Measurements from ENCODE around the gene PAX5. TPM values are rescaled to one million over a fixed set of nuclear protein-coding genes. Genes with fewer than 3 reads are reported as not detected.

The PAX5 gene
- total RNA-seq, 2 donors from 2014 or later = 0.52 TPM; not detected in 1

DNA sequence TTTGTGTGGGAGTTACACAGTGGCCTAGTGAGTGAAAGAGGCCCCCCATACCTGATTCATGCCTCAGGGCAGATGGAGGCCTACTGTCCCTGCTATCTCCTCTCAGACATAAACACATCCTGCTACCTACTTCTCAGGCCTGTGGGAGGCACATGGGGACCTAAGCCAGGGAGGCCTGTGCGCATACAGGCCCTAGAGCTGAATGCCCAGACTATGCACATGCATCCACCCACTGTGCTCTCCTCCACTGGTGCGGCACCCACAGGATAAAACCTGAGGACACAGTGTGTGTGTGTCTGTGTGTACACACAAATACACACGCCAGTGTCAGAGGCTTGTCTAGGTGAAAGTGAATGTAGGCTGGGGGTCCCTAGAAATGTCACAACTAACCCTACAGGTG lies 1.4 kb downstream of the PAX5 start:
- Histone ChIP-seq H3K36me3 (replicated peaks in 1 of 2; ENCODE audit: insufficient read depth in 1 of 2, low read depth in 2 of 2) (no peaks in the 10 kb centered on the region), H3K4me3 (no peak overlapping the region), H3K27ac (no peak overlapping the region), H3K9me3 (peaks cover 0 to 3% (median 0%) of the 10 kb centered on the region in 3 donors), H3K27me3 (peaks cover 0 to 55% of the 10 kb centered on the region in 2 donors), H3K4me1 (peaks cover 50% of the 10 kb centered on the region)
- DNase-seq = no peak
- TF ChIP-seq POLR2A (IDR thresholded peaks at IDR 0.05) = no peak
- TF ChIP-seq, protein P1, sequence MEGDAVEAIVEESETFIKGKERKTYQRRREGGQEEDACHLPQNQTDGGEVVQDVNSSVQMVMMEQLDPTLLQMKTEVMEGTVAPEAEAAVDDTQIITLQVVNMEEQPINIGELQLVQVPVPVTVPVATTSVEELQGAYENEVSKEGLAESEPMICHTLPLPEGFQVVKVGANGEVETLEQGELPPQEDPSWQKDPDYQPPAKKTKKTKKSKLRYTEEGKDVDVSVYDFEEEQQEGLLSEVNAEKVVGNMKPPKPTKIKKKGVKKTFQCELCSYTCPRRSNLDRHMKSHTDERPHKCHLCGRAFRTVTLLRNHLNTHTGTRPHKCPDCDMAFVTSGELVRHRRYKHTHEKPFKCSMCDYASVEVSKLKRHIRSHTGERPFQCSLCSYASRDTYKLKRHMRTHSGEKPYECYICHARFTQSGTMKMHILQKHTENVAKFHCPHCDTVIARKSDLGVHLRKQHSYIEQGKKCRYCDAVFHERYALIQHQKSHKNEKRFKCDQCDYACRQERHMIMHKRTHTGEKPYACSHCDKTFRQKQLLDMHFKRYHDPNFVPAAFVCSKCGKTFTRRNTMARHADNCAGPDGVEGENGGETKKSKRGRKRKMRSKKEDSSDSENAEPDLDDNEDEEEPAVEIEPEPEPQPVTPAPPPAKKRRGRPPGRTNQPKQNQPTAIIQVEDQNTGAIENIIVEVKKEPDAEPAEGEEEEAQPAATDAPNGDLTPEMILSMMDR (IDR thresholded peaks at IDR 0.05) = no peak
- 51 to 78% methylated on average over 2 to 3 of the region's 3 CpGs for WGBS, 2 donors
- no peak for ATAC-seq
- intact Hi-C loops (cut with DNase I) = no loop called here

DNA sequence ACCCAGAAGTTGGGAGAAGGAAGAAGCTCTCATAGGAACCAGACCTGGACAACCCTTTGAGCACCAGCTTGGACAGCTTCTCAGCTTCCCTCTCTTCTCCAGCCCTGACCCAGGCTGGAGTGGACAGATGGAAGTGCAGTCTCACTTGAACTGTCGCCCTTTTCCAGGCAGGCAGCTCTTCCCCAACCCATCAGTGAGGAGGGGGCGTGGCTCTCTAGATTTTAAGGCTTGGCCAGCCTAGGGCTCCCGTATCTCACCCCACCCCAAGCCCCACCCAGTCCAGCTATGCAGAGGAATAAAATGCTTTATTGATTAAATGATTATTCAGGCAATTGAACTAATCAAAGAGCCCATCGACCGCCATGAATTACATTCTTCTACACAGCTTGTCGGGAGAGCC lies 2.2 kb downstream of the PAX5 start:
- peaks cover 0 to 56% of the 10 kb centered on the region in 2 donors for H3K27me3 ChIP-seq
- H3K4me1 ChIP-seq = peaks cover 50% of the 10 kb centered on the region
- H3K36me3 ChIP-seq (replicated peaks in 1 of 2; ENCODE audit: insufficient read depth in 1 of 2, low read depth in 2 of 2) = no peaks in the 10 kb centered on the region
- H3K4me3 ChIP-seq = no peak overlapping the region
- no peak overlapping the region for H3K27ac ChIP-seq
- DNase-seq = no peak
- 26 to 33% methylated on average over 6 of the region's 6 CpGs for WGBS, 2 donors
- TF ChIP-seq, protein P1 (IDR thresholded peaks at IDR 0.05) = no peak
- TF ChIP-seq POLR2A (IDR thresholded peaks at IDR 0.05) = no peak
- no peak for ATAC-seq
- peaks cover 0 to 3% (median 0%) of the 10 kb centered on the region in 3 donors for H3K9me3 ChIP-seq
- intact Hi-C loops (cut with DNase I) = no loop called here

DNA sequence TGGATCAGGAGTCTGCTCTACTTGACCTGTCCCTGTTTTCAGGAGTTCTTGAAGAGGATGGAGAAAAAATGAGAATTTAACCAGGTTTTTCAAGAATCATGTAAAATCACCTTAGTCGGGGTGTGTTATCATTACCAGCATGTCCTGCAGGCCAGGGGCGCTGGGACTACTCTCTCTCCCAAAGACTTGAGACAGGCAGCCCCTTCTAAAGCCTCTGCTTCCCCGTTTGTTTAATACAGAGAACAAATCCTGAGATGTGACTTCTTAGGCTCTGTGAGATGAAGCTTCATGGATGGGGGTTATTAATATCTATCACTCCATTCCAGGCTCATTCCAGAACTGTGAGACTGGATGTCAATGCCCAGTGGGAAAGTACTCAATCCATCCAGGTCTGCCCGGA lies 3.0 kb downstream of the PAX5 start:
- Histone ChIP-seq H3K27ac (no peak overlapping the region), H3K4me3 (no peak overlapping the region), H3K9me3 (peaks cover 0 to 2% (median 0%) of the 10 kb centered on the region in 3 donors), H3K27me3 (peaks cover 7 to 58% of the 10 kb centered on the region in 2 donors), H3K36me3 (replicated peaks in 1 of 2; ENCODE audit: insufficient read depth in 1 of 2, low read depth in 2 of 2) (no peaks in the 10 kb centered on the region), H3K4me1 (peaks cover 52% of the 10 kb centered on the region)
- intact Hi-C loops (cut with DNase I) = no loop called here
- TF ChIP-seq POLR2A (IDR thresholded peaks at IDR 0.05) = no peak
- TF ChIP-seq, protein P1 (IDR thresholded peaks at IDR 0.05) = no peak
- DNase-seq (no peak), ATAC-seq (no peak)
- WGBS, 2 donors = 33 to 44% methylated on average over 4 of the region's 4 CpGs

DNA sequence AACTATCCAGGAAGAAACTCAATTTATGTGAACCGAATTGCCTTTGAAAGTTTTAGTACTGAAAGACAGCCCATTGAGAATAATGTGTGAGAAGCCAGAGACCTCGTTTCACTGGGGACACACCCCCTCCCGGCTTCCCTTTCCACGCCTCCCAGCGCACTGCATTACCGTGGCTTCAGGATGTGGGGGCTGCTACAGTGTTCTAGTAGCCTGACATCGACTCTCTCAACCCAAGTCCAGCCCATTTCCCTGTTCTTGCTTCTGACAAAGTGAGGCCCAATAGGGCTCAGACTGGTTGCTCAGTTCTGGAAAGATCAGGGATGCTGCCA lies 3.5 kb downstream of the PAX5 start:
- ATAC-seq = no peak
- Histone ChIP-seq H3K27ac (no peak overlapping the region), H3K4me3 (no peak overlapping the region), H3K9me3 (no peaks in the 10 kb centered on the region), H3K36me3 (replicated peaks in 1 of 2; ENCODE audit: insufficient read depth in 1 of 2, low read depth in 2 of 2) (no peaks in the 10 kb centered on the region), H3K4me1 (peaks cover 53% of the 10 kb centered on the region), H3K27me3 (peaks cover 7 to 58% of the 10 kb centered on the region in 2 donors)
- DNase-seq = no peak
- TF ChIP-seq POLR2A (IDR thresholded peaks at IDR 0.05) = no peak
- TF ChIP-seq, protein P1 (IDR thresholded peaks at IDR 0.05) = no peak
- 16 to 44% methylated on average over 7 of the region's 7 CpGs for WGBS, 2 donors
- intact Hi-C loops (cut with DNase I) = no loop called here

DNA sequence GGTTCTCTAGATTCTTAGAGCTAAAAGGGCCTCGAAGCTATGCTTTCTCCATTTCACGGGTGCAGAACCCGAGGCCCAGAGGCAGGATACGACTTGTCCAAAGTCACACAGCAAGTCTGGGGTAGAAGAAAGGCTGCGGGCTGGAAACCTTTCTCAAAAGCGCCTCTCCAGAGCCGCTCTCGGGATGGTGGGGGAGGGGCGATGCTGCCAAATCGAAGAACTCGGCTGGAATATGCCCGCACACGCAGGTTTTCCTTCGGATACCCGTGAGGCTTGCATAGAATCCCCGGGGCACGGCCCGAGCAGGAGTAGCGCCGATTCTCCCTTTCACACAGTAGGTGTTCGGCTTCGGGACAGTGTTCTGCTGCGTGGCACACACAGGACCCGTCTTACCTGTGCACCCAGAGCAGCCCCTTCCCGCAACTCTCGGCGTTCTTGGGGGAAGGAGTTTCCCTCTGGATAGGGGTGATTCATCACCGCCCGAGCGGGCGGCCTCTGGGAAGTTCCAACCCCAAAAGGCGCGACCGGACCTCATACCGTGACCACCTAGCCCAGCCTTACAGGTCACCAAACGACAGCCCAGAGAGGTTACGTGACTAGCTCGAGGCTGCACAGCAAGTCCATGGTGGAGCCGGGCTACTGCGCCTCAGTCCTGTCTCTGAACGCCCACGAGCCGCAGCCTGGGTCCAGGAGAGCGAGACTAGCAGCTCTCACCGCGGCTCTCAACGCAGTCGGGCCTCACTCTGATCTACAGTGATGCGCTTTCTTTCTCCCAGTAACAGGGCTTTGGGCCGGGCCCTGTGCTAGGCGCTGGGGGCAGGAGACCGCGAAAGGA lies 4.1 kb downstream of the PAX5 start:
- WGBS, 2 donors = 9 to 13% methylated on average over 24 to 53 of the region's 53 CpGs
- H3K27me3 ChIP-seq = peaks cover 7 to 59% of the 10 kb centered on the region in 2 donors
- H3K9me3 ChIP-seq = no peaks in the 10 kb centered on the region
- H3K36me3 ChIP-seq (replicated peaks in 1 of 2; ENCODE audit: insufficient read depth in 1 of 2, low read depth in 2 of 2) = no peaks in the 10 kb centered on the region
- DNase-seq (no peak), ATAC-seq (no peak)
- intact Hi-C loops (cut with DNase I) = no loop called here
- peaks cover 53% of the 10 kb centered on the region for H3K4me1 ChIP-seq
- TF ChIP-seq, protein P1 (IDR thresholded peaks at IDR 0.05) = no peak
- no peak for TF ChIP-seq POLR2A (IDR thresholded peaks at IDR 0.05)
- no peak overlapping the region for H3K4me3 ChIP-seq
- no peak overlapping the region for H3K27ac ChIP-seq
